OCI-LY3 (cell line): ENCODE measurements around the gene CYP4F2.

Experiments used
- CTCF ChIP-seq: fragments of 200-600, 300-600 bp; sonication (generic); IDR thresholded peaks from 2 replicates; pipeline ENCODE4 v1.5.1; 2014; ENCODE audit warnings: antibody characterized with exemption, low read length, low read depth
- EZH2phosphoT487 ChIP-seq: fragments of 200-600 bp; shearing (Covaris generic); IDR thresholded peaks from 2 replicates; pipeline ENCODE4 v1.6.1; 2018; ENCODE audit warnings: antibody characterized with exemption, mixed run types, low read depth

GRCh38 chr19:15846923-15847322 is 51.0 kb downstream of the CYP4F2 start:
- no peak for TF ChIP-seq CTCF
- TF ChIP-seq EZH2phosphoT487 = no peak
